H1 (cell line): ENCODE results near the gene MPP2. TPM values are rescaled to one million over a fixed set of nuclear protein-coding genes. Genes with fewer than 3 reads are reported as not detected.

Experiments
- E2F6 ChIP-seq: IDR thresholded peaks from 2 replicates; pipeline ENCODE4 v1.6.1; 2012; ENCODE audit warnings: inconsistent platforms
- POLR2AphosphoS5 ChIP-seq: IDR thresholded peaks from 2 replicates; pipeline ENCODE4 v1.6.1; 2011; ENCODE audit warnings: low read depth, low read length
- RNF2 ChIP-seq: fragments of 200-900, 300-1000 bp; sonication (generic); IDR thresholded peaks from 2 replicates; pipeline ENCODE4 v1.7.1; 2016; ENCODE audit warnings: borderline replicate concordance, low read depth, mild to moderate bottlenecking, antibody characterized with exemption, low read length; ENCODE audit not compliant: poor library complexity, severe bottlenecking; ENCODE audit errors: missing control alignments
- SAP30 ChIP-seq: fragments of 300-600 bp; sonication (generic); IDR thresholded peaks from 2 replicates; pipeline ENCODE4 v1.7.1; 2012; ENCODE audit warnings: low read length, moderate library complexity, mild to moderate bottlenecking, inconsistent platforms; ENCODE audit not compliant: insufficient read depth, insufficient replicate concordance
- SIN3A ChIP-seq, 2 experiments: IDR thresholded peaks in 1 of 2; conservative IDR thresholded peaks in 1 of 2; 2 replicates each; pipeline ENCODE4 v1.6.1; 2011 to 2012; ENCODE audit warnings: low read length in 2 of 2, improper control_type of control experiment in 1 of 2, low read depth in 1 of 2, mild to moderate bottlenecking in 1 of 2
- SP1 ChIP-seq: IDR thresholded peaks from 2 replicates; pipeline ENCODE4 v1.6.1; 2011; ENCODE audit warnings: low read depth, low read length
- TBP ChIP-seq: IDR thresholded peaks from 2 replicates; pipeline ENCODE4 v1.6.1; 2011; ENCODE audit warnings: low read depth, low read length, improper control_type of control experiment
- polyA plus RNA-seq, 7 experiments: library from polyadenylated mRNA; depleted of rRNA in 3 of 7; stranded (reverse) in 5 of 7; unstranded in 2 of 7; fragments of >200 nt in 5 of 7; fragments of 200-250 nt in 2 of 7; gene quantifications; 1 replicate in 5 of 7; 2 replicates in 1 of 7; 4 replicates in 1 of 7; pipeline versions ENCODE4 v1.2.1 to v1.2.3, GENCODE V29; 2011 to 2013; ENCODE audit warnings: missing spikeins in 2 of 7, mixed read lengths in 2 of 7
- total RNA-seq: library from RNA; stranded (reverse); fragmentation: NEBNext Ultra II Directional; extraction: Animal tissue kit (Norgen Biotek cat#: 25700); gene quantifications from 2 replicates; pipeline ENCODE4 v1.2.1, GENCODE V29; 2021

The MPP2 gene
- total and polyA plus RNA-seq, 2 of the 8 experiments (the other 6 are each of a cell fraction or from before 2014, with no cell fraction given): 30.9 to 34.1 TPM

- TF ChIP-seq TBP: peak; percentile 28; the same call in 1 of the 2 replicates
- no peak for TF ChIP-seq POLR2AphosphoS5
- no peak for TF ChIP-seq RNF2
- no peak for TF ChIP-seq E2F6
- no peak for TF ChIP-seq SAP30
- TF ChIP-seq SIN3A (conservative IDR thresholded peaks at IDR 0.05 in 1 of 2, IDR thresholded peaks at IDR 0.05 in 1 of 2; ENCODE audit: low read depth in 1 of 2, low read length in 2 of 2): peak in 1 of 2 experiments; percentile 66; a peak in 2 of 4 replicates
- no peak for TF ChIP-seq SP1
Observed at GRCh38 chr17:43878260-43879175, 28.8 kb downstream of the MPP2 start (continued).
